HEK293T (cell line): ENCODE measurements around the gene ASTN2.
A peak's percentile ranks its signal among the peaks of the same experiment; 100 is the strongest.

Experiments used
- CTCF ChIA-PET: fragments of 350-600 bp; formaldehyde crosslinking; extraction: SDS; loops from one replicate; lab custom pipeline; 2021; ENCODE audit warnings: antibody characterized with exemption, inconsistent platforms; lab: Yijun Ruan, JAX
- POLR2A ChIA-PET: fragments of 350-600 bp; formaldehyde crosslinking; extraction: SDS; loops from one replicate; lab custom pipeline; 2020; ENCODE audit warnings: antibody characterized with exemption, inconsistent platforms; lab: Yijun Ruan, JAX
- DNase-seq: peaks from one replicate; pipeline ENCODE4 v3.0.0; 2012; ENCODE audit warnings: mixed read lengths; ENCODE audit errors: extremely low spot score
- ARNT ChIP-seq: fragments of 450-650 bp; IDR thresholded peaks from 2 replicates; pipeline ENCODE4 v1.6.1; 2017; ENCODE audit warnings: mild to moderate bottlenecking
- BHLHE40 ChIP-seq: fragments of 450-650 bp; IDR thresholded peaks from 2 replicates; pipeline ENCODE4 v1.6.1; 2016; ENCODE audit warnings: mild to moderate bottlenecking, moderate library complexity, borderline replicate concordance
- CTBP1 ChIP-seq: fragments of 450-650 bp; IDR thresholded peaks from 2 replicates; pipeline ENCODE4 v1.6.1; 2016; ENCODE audit warnings: borderline replicate concordance
- ELF4 ChIP-seq: fragments of 450-650 bp; IDR thresholded peaks from 2 replicates; pipeline ENCODE4 v1.6.1; 2017; ENCODE audit warnings: antibody characterized with exemption
- FOXA1 ChIP-seq: fragments of 450-650 bp; IDR thresholded peaks from 2 replicates; pipeline ENCODE4 v1.6.1; 2016; ENCODE audit warnings: mild to moderate bottlenecking
- FOXK2 ChIP-seq: fragments of 450-650 bp; IDR thresholded peaks from 2 replicates; pipeline ENCODE4 v1.6.1; 2016; ENCODE audit warnings: mild to moderate bottlenecking
- FOXM1 ChIP-seq: fragments of 450-650 bp; IDR thresholded peaks from 2 replicates; pipeline ENCODE4 v1.6.1; 2017; ENCODE audit warnings: mild to moderate bottlenecking, borderline replicate concordance
- HDGF ChIP-seq: fragments of 450-650 bp; IDR thresholded peaks from 2 replicates; pipeline ENCODE4 v1.6.1; 2017; ENCODE audit warnings: antibody characterized with exemption, borderline replicate concordance
- L3MBTL2 ChIP-seq: fragments of 450-650 bp; conservative IDR thresholded peaks from 2 replicates; pipeline ENCODE4 v1.6.1; 2016; ENCODE audit warnings: mild to moderate bottlenecking
- LEF1 ChIP-seq: fragments of 450-650 bp; IDR thresholded peaks from 2 replicates; pipeline ENCODE4 v1.6.1; 2017; ENCODE audit warnings: mild to moderate bottlenecking, borderline replicate concordance
- NFRKB ChIP-seq: fragments of 450-650 bp; IDR thresholded peaks from 2 replicates; pipeline ENCODE4 v1.6.1; 2016; ENCODE audit warnings: mild to moderate bottlenecking, moderate library complexity
- SP1 ChIP-seq: fragments of 450-650 bp; IDR thresholded peaks from 2 replicates; pipeline ENCODE4 v1.6.1; 2017
- SUZ12 ChIP-seq: fragments of 450-650 bp; IDR thresholded peaks from 2 replicates; pipeline ENCODE4 v1.6.1; 2016; ENCODE audit warnings: mild to moderate bottlenecking
- TARDBP ChIP-seq: fragments of 450-650 bp; IDR thresholded peaks from 2 replicates; pipeline ENCODE4 v1.6.1; 2016
- ZNF384 ChIP-seq: fragments of 450-650 bp; IDR thresholded peaks from 2 replicates; pipeline ENCODE4 v1.6.1; 2016
- TF ChIP-seq, protein P1 (sequence below): fragments of 450-650 bp; IDR thresholded peaks from 2 replicates; pipeline ENCODE4 v1.6.1; 2016

The ASTN2 gene

DNA sequence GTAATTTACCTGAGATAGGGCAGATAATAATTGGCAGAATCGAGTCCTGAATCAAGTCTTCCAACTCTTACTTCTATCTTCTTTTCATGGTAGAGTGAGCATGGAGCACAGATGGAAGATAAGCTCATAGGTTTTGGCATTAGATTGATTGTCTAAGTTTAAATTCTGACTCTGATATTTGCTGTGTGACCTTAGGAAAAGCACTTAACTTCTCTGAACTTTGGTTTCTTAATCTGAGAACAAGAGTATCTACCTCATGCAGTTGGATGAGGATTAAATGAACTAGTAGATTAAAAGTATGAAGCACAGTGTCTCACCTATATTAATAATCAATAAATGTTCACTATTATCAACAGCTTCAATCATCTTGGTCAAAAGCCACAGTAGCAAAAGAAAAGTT lies 9.4 kb upstream of the ASTN2 start:
- ChIA-PET CTCF (no interaction called here), POLR2A (no interaction called here)
- no peak for TF ChIP-seq ZNF384
- no peak for TF ChIP-seq BHLHE40
- TF ChIP-seq ARNT: no peak
- no peak for TF ChIP-seq LEF1
- no peak for TF ChIP-seq NFRKB
- TF ChIP-seq L3MBTL2: no peak
- no peak for TF ChIP-seq TARDBP
- no peak for TF ChIP-seq ELF4
- TF ChIP-seq HDGF: no peak
- no peak for TF ChIP-seq SUZ12
- TF ChIP-seq, protein P1, sequence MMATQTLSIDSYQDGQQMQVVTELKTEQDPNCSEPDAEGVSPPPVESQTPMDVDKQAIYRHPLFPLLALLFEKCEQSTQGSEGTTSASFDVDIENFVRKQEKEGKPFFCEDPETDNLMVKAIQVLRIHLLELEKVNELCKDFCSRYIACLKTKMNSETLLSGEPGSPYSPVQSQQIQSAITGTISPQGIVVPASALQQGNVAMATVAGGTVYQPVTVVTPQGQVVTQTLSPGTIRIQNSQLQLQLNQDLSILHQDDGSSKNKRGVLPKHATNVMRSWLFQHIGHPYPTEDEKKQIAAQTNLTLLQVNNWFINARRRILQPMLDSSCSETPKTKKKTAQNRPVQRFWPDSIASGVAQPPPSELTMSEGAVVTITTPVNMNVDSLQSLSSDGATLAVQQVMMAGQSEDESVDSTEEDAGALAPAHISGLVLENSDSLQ: no peak
- TF ChIP-seq FOXK2: no peak
- TF ChIP-seq SP1: no peak
- no peak for TF ChIP-seq FOXM1
- no peak for TF ChIP-seq FOXA1
- TF ChIP-seq CTBP1: no peak
- DNase-seq: no peak

DNA sequence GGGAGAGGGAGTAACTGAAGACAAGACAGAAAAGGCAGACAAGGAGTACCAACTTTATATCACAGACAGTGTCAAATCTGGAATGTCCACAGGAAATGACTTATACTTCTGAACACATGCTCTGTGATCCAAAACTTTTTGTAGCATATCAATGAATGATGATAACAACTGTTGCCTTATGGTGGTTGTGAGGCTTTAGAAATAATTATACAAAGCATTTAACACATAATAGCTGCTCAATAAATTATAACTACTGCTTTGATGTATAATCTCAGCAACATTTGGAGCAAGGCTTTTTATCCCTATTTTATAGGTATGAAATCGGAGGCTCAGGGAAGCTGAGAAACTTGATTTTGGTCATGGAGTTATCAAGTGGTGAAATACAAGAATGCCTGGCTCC lies 3.3 kb upstream of the ASTN2 start:
- CTCF ChIA-PET: no interaction called here
- TF ChIP-seq TARDBP: no peak
- no peak for TF ChIP-seq BHLHE40
- TF ChIP-seq CTBP1: no peak
- TF ChIP-seq SP1: no peak
- no peak for TF ChIP-seq FOXK2
- TF ChIP-seq L3MBTL2: no peak
- TF ChIP-seq ARNT: no peak
- TF ChIP-seq SUZ12: no peak
- TF ChIP-seq HDGF: no peak
- TF ChIP-seq NFRKB: no peak
- TF ChIP-seq FOXM1: no peak
- no peak for TF ChIP-seq ZNF384
- TF ChIP-seq ELF4: no peak
- TF ChIP-seq FOXA1: no peak
- no peak for TF ChIP-seq LEF1
- TF ChIP-seq, protein P1: no peak
- DNase-seq: no peak
- POLR2A ChIA-PET: no interaction called here

DNA sequence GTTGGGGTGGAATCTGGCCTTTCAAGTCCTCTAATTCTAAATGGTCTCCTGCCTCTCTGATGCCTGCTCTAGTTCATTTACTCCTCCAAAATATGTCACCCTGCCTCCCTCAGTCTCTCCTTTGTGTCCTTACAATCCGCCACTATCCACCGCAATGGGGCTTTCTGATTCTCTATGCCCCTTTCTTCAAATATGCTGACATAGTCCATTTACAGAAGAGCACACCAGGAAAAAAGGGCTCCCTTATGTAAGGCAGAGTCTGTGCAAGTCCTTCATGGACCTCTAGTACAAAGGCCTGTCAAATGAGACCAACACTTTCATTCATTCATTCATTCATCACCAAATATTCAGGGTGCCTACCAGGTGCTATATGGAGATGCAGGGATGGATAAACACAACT lies 2.0 kb upstream of the ASTN2 start:
- DNase-seq: no peak
- TF ChIP-seq HDGF: no peak
- TF ChIP-seq FOXM1: no peak
- no peak for TF ChIP-seq FOXA1
- TF ChIP-seq ARNT: no peak
- TF ChIP-seq ZNF384: no peak
- no peak for TF ChIP-seq CTBP1
- TF ChIP-seq NFRKB: no peak
- no peak for TF ChIP-seq SUZ12
- TF ChIP-seq BHLHE40: no peak
- TF ChIP-seq, protein P1: no peak
- ChIA-PET POLR2A (no interaction called here), CTCF (no interaction called here)

DNA sequence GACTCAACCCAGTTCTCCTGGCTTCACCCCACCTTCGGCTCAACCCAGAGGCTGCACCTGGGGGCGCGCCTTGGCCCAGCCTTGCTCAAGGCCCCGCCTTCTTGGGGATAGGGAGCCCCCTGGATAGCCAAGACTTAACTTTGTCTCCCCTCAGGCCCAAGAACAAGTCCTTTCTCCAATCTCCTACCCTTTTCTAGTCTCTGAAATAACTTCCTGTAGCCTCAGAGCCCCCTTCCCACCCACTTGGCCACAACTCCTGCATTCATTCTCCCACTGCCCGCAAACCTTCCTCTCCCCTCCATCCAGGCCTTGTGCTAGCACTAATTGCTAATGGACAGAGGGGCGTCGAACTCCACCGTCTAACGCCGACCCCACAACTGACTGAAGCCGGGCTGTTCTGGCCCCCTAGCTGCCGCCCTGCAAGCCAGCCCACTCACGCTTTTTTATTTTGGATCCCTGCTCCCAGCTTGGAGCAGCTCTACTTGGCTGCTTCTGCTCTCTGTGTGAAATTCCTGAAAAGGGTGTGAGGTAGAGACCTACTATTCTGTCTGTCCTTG lies 579 bp upstream of the ASTN2 start:
- no peak for TF ChIP-seq BHLHE40
- TF ChIP-seq ARNT: no peak
- no peak for TF ChIP-seq TARDBP
- no peak for TF ChIP-seq FOXM1
- no peak for TF ChIP-seq L3MBTL2
- TF ChIP-seq SP1: no peak
- TF ChIP-seq CTBP1: no peak
- no peak for TF ChIP-seq LEF1
- no peak for TF ChIP-seq SUZ12
- no peak for TF ChIP-seq HDGF
- TF ChIP-seq NFRKB: no peak
- no peak for TF ChIP-seq FOXA1
- no peak for TF ChIP-seq ZNF384
- ChIA-PET POLR2A (no interaction called here), CTCF (no interaction called here)
- DNase-seq: no peak

DNA sequence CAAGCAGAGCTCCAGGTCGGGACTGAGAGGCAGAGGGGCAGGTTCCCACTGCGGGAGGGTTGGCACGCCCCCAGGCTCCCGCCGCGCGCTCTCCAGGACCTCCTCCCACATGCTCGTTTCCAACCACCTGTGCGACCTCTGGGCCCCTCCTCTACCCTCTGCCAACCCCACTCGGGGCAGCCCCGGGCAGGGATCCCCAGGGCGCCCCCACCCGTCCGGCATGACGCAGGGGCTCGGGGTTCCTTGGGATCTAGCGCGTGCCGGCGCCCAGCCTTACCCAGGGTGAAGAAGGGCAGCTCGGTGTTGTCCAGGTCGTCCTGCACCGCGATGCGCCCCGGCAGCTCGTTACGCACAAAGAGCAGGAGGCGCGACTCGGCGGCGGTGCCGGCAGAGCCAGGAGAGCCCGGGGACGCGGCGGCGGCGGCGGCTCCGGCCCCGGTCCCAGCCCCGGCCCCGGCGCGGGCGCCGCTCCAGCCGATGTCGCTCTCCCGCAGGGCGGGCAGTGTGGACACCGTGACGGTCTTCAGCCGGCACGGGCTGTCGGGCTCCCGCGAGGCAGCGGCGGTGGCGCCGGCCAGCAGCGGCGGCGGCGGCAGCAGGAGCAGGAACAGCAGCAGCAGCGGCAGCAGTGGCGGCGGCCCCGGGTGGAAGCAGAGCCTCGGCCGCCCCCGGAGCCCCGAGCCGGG lies 494 bp downstream of the ASTN2 start:
- DNase-seq: peak; percentile 25
- ChIA-PET POLR2A (no interaction called here), CTCF (no interaction called here)
- TF ChIP-seq, protein P1: no peak
- TF ChIP-seq FOXK2 (no peak), FOXM1 (no peak), SP1 (no peak), ZNF384 (no peak), SUZ12 (no peak), CTBP1 (no peak), ARNT (no peak), ELF4 (no peak), TARDBP (no peak), HDGF (no peak), BHLHE40 (no peak), LEF1 (no peak)
